ENCODE measurements around the gene SCG2.

- TF ChIP-seq CTCF (IDR thresholded peaks at IDR 0.05; ENCODE audit: poor library complexity), result no peak
- no peak for TF ChIP-seq EZH2 (IDR thresholded peaks at IDR 0.05; ENCODE audit: borderline replicate concordance)
These were observed 12.3 kb downstream of the SCG2 start for GRCh38 chr2:223589901-223590300.

Data from hepatocyte (in vitro differentiated cells).